SK-N-SH (cell line): ENCODE results near the gene PEAK1. TPM values are rescaled to one million over a fixed set of nuclear protein-coding genes. Genes with fewer than 3 reads are reported as not detected.

ENCODE experiments used
- CTCF ChIA-PET: fragments of 300-600, 350-600 bp; formaldehyde crosslinking; extraction: SDS; loops from one replicate; lab custom pipeline; 2021; lab: Yijun Ruan, JAX
- POLR2A ChIA-PET: fragments of 350-600 bp; sonication (Branson Sonifier 250); formaldehyde crosslinking; extraction: SDS; loops from one replicate; lab custom pipeline; 2020; ENCODE audit warnings: antibody characterized with exemption, inconsistent platforms; lab: Yijun Ruan, JAX
- DNase-seq: peaks from one replicate; pipeline ENCODE4 v3.0.0; 2012
- H2AFZ ChIP-seq: fragments of 200-600 bp; sonication (generic); 2 replicates; pipeline ENCODE4 v1.8.1; 2016; ENCODE audit warnings: antibody characterized with exemption, mild to moderate bottlenecking, low read depth
- H3F3A ChIP-seq: fragments of 200-600 bp; sonication (generic); replicated peaks from 2 replicates; pipeline ENCODE3; 2016; ENCODE audit warnings: antibody characterized with exemption, mild to moderate bottlenecking; ENCODE audit not compliant: insufficient read depth
- H3K27ac ChIP-seq, 2 experiments: fragments of 200-500 bp in 1 of 2; fragments of 200-600 bp in 1 of 2; sonication (Bioruptor generic) in 1 of 2; sonication (generic), shearing (Covaris generic) in 1 of 2; 2 replicates each; pipeline versions ENCODE4 v1.5.1 to v1.6.1; 2014 to 2016; ENCODE audit warnings: low read depth in 2 of 2, inconsistent platforms in 1 of 2, low read length in 1 of 2, mild to moderate bottlenecking in 1 of 2, mixed read lengths in 1 of 2
- H3K27me3 ChIP-seq: fragments of 200-600 bp; sonication (generic), shearing (Covaris generic); 2 replicates; pipeline ENCODE4 v1.6.1; 2016; ENCODE audit warnings: mixed run types; ENCODE audit not compliant: insufficient read depth
- H3K36me3 ChIP-seq, 2 experiments: fragments of 200-500 bp in 1 of 2; fragments of 200-600 bp in 1 of 2; sonication (Bioruptor generic) in 1 of 2; sonication (generic) in 1 of 2; replicated peaks in 1 of 2; 2 replicates each; pipeline versions ENCODE3 to v1.5.1; 2014 to 2016; ENCODE audit warnings: low read length in 1 of 2, mild to moderate bottlenecking in 1 of 2; ENCODE audit not compliant: insufficient read depth in 2 of 2, control insufficient read depth in 1 of 2
- H3K4me1 ChIP-seq, 2 experiments: fragments of 200-500 bp in 1 of 2; fragments of 200-600 bp in 1 of 2; sonication (Bioruptor generic) in 1 of 2; sonication (generic), shearing (Covaris generic) in 1 of 2; 2 replicates each; pipeline versions ENCODE4 v1.5.1 to v1.6.1; 2014 to 2016; ENCODE audit warnings: low read depth in 1 of 2, low read length in 1 of 2, mixed run types in 1 of 2; ENCODE audit not compliant: insufficient read depth in 2 of 2, control insufficient read depth in 1 of 2
- H3K4me2 ChIP-seq: fragments of 200-600 bp; sonication (generic), shearing (Covaris generic); 2 replicates; pipeline ENCODE4 v1.6.1; 2017; ENCODE audit warnings: mixed run types
- H3K4me3 ChIP-seq, 2 experiments: fragments of 200-500 bp in 1 of 2; fragments of 200-600 bp in 1 of 2; sonication (Bioruptor generic) in 1 of 2; sonication (generic), shearing (Covaris generic) in 1 of 2; 2 replicates each; pipeline versions ENCODE4 v1.5.1 to v1.8.1; 2014 to 2016; ENCODE audit warnings: low read depth in 2 of 2, inconsistent platforms in 1 of 2, low read length in 1 of 2, mild to moderate bottlenecking in 1 of 2, mixed read lengths in 1 of 2, moderate library complexity in 1 of 2
- H3K79me2 ChIP-seq: fragments of 200-600 bp; sonication (generic); 2 replicates; pipeline ENCODE4 v1.8.1; 2017; ENCODE audit warnings: mild to moderate bottlenecking; ENCODE audit not compliant: insufficient read depth
- H3K9ac ChIP-seq: fragments of 200-600 bp; sonication (generic); 2 replicates; pipeline ENCODE4 v1.6.1; 2017; ENCODE audit warnings: mixed run types
- H3K9me2 ChIP-seq: fragments of 200-600 bp; sonication (generic); 2 replicates; pipeline ENCODE4 v1.6.1; 2017; ENCODE audit warnings: mixed run types
- H3K9me3 ChIP-seq: fragments of 200-600 bp; sonication (generic); 2 replicates; pipeline ENCODE4 v1.6.1; 2017; ENCODE audit warnings: mixed run types, mild to moderate bottlenecking, moderate library complexity
- H4K20me1 ChIP-seq: fragments of 200-600 bp; sonication (generic); 2 replicates; pipeline ENCODE4 v1.6.1; 2017; ENCODE audit warnings: mild to moderate bottlenecking, mixed run types; ENCODE audit not compliant: insufficient read depth
- CHD2 ChIP-seq: fragments of 150-350 bp; IDR thresholded peaks from 2 replicates; pipeline ENCODE4 v1.6.1; 2018; ENCODE audit warnings: low read length; ENCODE audit not compliant: partially characterized antibody
- ELF1 ChIP-seq: IDR thresholded peaks from 2 replicates; pipeline ENCODE4 v1.4.0; 2012
- EP300 ChIP-seq, 2 experiments: IDR thresholded peaks; 2 replicates each; pipeline versions ENCODE4 v1.4.0 to v1.6.1; 2012; ENCODE audit warnings: borderline replicate concordance in 1 of 2, low read depth in 1 of 2, low read length in 1 of 2
- EZH2phosphoT487 ChIP-seq: fragments of 200-600 bp; sonication (generic); IDR thresholded peaks from 2 replicates; pipeline ENCODE4 v1.6.1; 2017; ENCODE audit warnings: low read depth, mixed run types, mild to moderate bottlenecking, antibody characterized with exemption, moderate library complexity, borderline replicate concordance
- FOSL2 ChIP-seq: IDR thresholded peaks from 2 replicates; pipeline ENCODE4 v1.4.0; 2012; ENCODE audit warnings: low read depth, mild to moderate bottlenecking, moderate library complexity, borderline replicate concordance
- FOXJ3 ChIP-seq: sonication (generic); formaldehyde crosslinking; IDR thresholded peaks from 2 replicates; pipeline ENCODE4 v1.5.1; 2020; ENCODE audit warnings: mild to moderate bottlenecking, missing genetic modification reagents
- GABPA ChIP-seq: IDR thresholded peaks from 2 replicates; pipeline ENCODE4 v1.4.0; 2012; ENCODE audit warnings: low read depth, mild to moderate bottlenecking
- JUND ChIP-seq: IDR thresholded peaks from 2 replicates; pipeline ENCODE4 v1.4.0; 2012
- PBX3 ChIP-seq: IDR thresholded peaks from 2 replicates; pipeline ENCODE4; 2012
- POLR2AphosphoS5 ChIP-seq: IDR thresholded peaks from 2 replicates; pipeline ENCODE4 v1.6.1; 2012; ENCODE audit warnings: low read depth, low read length
- RFX5 ChIP-seq: IDR thresholded peaks from 2 replicates; pipeline ENCODE4 v1.6.1; 2012; ENCODE audit warnings: mild to moderate bottlenecking, improper control_type of control experiment, low read length
- RXRA ChIP-seq: IDR thresholded peaks from 2 replicates; pipeline ENCODE4 v1.4.0; 2012; ENCODE audit warnings: low read depth, mild to moderate bottlenecking, borderline replicate concordance
- SIN3A ChIP-seq: IDR thresholded peaks from 2 replicates; pipeline ENCODE4 v1.6.1; 2012; ENCODE audit warnings: low read depth, mild to moderate bottlenecking, low read length, moderate library complexity, borderline replicate concordance
- SMC3 ChIP-seq: IDR thresholded peaks from 2 replicates; pipeline ENCODE4 v1.6.1; 2012; ENCODE audit warnings: low read depth, low read length, improper control_type of control experiment
- TCF12 ChIP-seq: IDR thresholded peaks from 2 replicates; pipeline ENCODE4 v1.4.0; 2012
- TEAD4 ChIP-seq: IDR thresholded peaks from 2 replicates; pipeline ENCODE4 v1.4.0; 2012; ENCODE audit warnings: mild to moderate bottlenecking, borderline replicate concordance; ENCODE audit not compliant: insufficient read depth
- WGBS: methylation state at CpG from one replicate; pipeline ENCODE4 v1.1.6; 2017; ENCODE audit warnings: low lambda C conversion rate; 5-methylcytosine and 5-hydroxymethylcytosine counted together
- polyA plus RNA-seq, 3 experiments: library from polyadenylated mRNA; depleted of rRNA; stranded (reverse); fragments of >200 nt; gene quantifications; 2 replicates each; pipeline ENCODE4 v1.2.3, GENCODE V29; 2012
- TF ChIP-seq, protein P1 (sequence below): IDR thresholded peaks from 2 replicates; pipeline ENCODE4 v1.4.0; 2012; ENCODE audit warnings: low read depth, borderline replicate concordance
- TF ChIP-seq, protein P2 (sequence below): fragments of 200-600 bp; sonication (generic); IDR thresholded peaks from 2 replicates; pipeline ENCODE4 v1.6.1; 2017; ENCODE audit warnings: antibody characterized with exemption, mild to moderate bottlenecking, moderate library complexity
- TF ChIP-seq, protein P3 (sequence below): fragments of 150-350 bp; IDR thresholded peaks from 2 replicates; pipeline ENCODE4 v1.6.1; 2016; ENCODE audit warnings: mild to moderate bottlenecking, low read depth, low read length

PEAK1 gene
- polyA plus RNA-seq, 1 of the 3 experiments (the other 2 are of a cell fraction), result 9.0 TPM

- ChIA-PET POLR2A (no interaction called here), CTCF (no interaction called here)
- no peak overlapping the region for H3K27ac ChIP-seq
- peaks cover 31% of the 10 kb centered on the region for H3F3A ChIP-seq
- peaks cover 94% of the 10 kb centered on the region for H3K79me2 ChIP-seq
- peaks cover 0 to 30% of the 10 kb centered on the region in 2 experiments for H3K36me3 ChIP-seq
- no peak overlapping the region for H3K9ac ChIP-seq
- peaks cover 0 to 10% of the 10 kb centered on the region in 2 experiments; a peak in 2 of 4 replicates for H3K4me1 ChIP-seq
- TF ChIP-seq PBX3, result no peak
- TF ChIP-seq, protein P1, sequence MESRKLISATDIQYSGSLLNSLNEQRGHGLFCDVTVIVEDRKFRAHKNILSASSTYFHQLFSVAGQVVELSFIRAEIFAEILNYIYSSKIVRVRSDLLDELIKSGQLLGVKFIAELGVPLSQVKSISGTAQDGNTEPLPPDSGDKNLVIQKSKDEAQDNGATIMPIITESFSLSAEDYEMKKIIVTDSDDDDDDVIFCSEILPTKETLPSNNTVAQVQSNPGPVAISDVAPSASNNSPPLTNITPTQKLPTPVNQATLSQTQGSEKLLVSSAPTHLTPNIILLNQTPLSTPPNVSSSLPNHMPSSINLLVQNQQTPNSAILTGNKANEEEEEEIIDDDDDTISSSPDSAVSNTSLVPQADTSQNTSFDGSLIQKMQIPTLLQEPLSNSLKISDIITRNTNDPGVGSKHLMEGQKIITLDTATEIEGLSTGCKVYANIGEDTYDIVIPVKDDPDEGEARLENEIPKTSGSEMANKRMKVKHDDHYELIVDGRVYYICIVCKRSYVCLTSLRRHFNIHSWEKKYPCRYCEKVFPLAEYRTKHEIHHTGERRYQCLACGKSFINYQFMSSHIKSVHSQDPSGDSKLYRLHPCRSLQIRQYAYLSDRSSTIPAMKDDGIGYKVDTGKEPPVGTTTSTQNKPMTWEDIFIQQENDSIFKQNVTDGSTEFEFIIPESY, result no peak
- no peak overlapping the region for H3K4me2 ChIP-seq
- H3K9me2 ChIP-seq, result no peaks in the 10 kb centered on the region
- no peak overlapping the region for H3K4me3 ChIP-seq
- peaks cover 30% of the 10 kb centered on the region for H4K20me1 ChIP-seq
- H3K9me3 ChIP-seq, result 0 out of 2 replicates have a peak, but pooled peaks cover 33% of the 10 kb centered on the region
- 93% methylated on average over 1 of the region's 1 CpG for WGBS
- no peaks in the 10 kb centered on the region for H3K27me3 ChIP-seq
- no peak overlapping the region for H2AFZ ChIP-seq
- DNase-seq, result no peak
Observed at GRCh38 chr15:77400258-77400657, 19.6 kb downstream of the PEAK1 start.

- peaks cover 31% of the 10 kb centered on the region for H3F3A ChIP-seq
- H3K9me3 ChIP-seq, result 0 out of 2 replicates have a peak, but pooled peaks cover 35% of the 10 kb centered on the region
- no peak overlapping the region for H2AFZ ChIP-seq
- CTCF ChIA-PET, result no interaction called here
- H3K27me3 ChIP-seq, result no peaks in the 10 kb centered on the region
- H3K9ac ChIP-seq, result no peak overlapping the region
- no peak overlapping the region for H3K27ac ChIP-seq
- DNase-seq, result no peak
- TF ChIP-seq POLR2AphosphoS5 (no peak), SIN3A (no peak), FOSL2 (no peak), JUND (no peak), TCF12 (no peak), RXRA (no peak), CHD2 (no peak), ELF1 (no peak), TEAD4 (no peak), SMC3 (no peak), RFX5 (no peak), FOXJ3 (no peak), EZH2phosphoT487 (no peak), GABPA (no peak), EP300 (IDR thresholded peaks at IDR 0.05; ENCODE audit: borderline replicate concordance in 1 of 2, low read depth in 1 of 2, low read length in 1 of 2) (no peak)
- TF ChIP-seq, protein P2, sequence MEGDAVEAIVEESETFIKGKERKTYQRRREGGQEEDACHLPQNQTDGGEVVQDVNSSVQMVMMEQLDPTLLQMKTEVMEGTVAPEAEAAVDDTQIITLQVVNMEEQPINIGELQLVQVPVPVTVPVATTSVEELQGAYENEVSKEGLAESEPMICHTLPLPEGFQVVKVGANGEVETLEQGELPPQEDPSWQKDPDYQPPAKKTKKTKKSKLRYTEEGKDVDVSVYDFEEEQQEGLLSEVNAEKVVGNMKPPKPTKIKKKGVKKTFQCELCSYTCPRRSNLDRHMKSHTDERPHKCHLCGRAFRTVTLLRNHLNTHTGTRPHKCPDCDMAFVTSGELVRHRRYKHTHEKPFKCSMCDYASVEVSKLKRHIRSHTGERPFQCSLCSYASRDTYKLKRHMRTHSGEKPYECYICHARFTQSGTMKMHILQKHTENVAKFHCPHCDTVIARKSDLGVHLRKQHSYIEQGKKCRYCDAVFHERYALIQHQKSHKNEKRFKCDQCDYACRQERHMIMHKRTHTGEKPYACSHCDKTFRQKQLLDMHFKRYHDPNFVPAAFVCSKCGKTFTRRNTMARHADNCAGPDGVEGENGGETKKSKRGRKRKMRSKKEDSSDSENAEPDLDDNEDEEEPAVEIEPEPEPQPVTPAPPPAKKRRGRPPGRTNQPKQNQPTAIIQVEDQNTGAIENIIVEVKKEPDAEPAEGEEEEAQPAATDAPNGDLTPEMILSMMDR, result no peak
- TF ChIP-seq, protein P3, sequence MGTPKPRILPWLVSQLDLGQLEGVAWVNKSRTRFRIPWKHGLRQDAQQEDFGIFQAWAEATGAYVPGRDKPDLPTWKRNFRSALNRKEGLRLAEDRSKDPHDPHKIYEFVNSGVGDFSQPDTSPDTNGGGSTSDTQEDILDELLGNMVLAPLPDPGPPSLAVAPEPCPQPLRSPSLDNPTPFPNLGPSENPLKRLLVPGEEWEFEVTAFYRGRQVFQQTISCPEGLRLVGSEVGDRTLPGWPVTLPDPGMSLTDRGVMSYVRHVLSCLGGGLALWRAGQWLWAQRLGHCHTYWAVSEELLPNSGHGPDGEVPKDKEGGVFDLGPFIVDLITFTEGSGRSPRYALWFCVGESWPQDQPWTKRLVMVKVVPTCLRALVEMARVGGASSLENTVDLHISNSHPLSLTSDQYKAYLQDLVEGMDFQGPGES, result no peak
- TF ChIP-seq, all 33 proteins: peak for 0
- H4K20me1 ChIP-seq, result peaks cover 32% of the 10 kb centered on the region
- POLR2A ChIA-PET, result no interaction called here
- peaks cover 0 to 7% of the 10 kb centered on the region in 2 experiments; a peak in 2 of 4 replicates for H3K4me1 ChIP-seq
- H3K36me3 ChIP-seq, result peaks cover 0 to 36% of the 10 kb centered on the region in 2 experiments
- no peak overlapping the region for H3K4me2 ChIP-seq
- no peak overlapping the region for H3K4me3 ChIP-seq
- WGBS, result 84% methylated on average over 1 of the region's 1 CpG
- no peaks in the 10 kb centered on the region for H3K9me2 ChIP-seq
- H3K79me2 ChIP-seq, result peaks cover 94% of the 10 kb centered on the region
Observed at GRCh38 chr15:77398927-77399326, 21.0 kb downstream of the PEAK1 start.
